Neural cell (in vitro differentiated cells): ENCODE data around the gene ZNF84. TPM values are rescaled to one million over a fixed set of nuclear protein-coding genes. Genes with fewer than 3 reads are reported as not detected.

Experiments
- H2AFZ ChIP-seq: fragments of 200-600, 300-800 bp; sonication (generic), shearing (Covaris generic); 2 replicates; pipeline ENCODE4 v1.6.0; 2014; ENCODE audit warnings: low read depth, mild to moderate bottlenecking, antibody characterized with exemption, low read length, moderate library complexity
- H3F3A ChIP-seq: fragments of 200-600 bp; shearing (Covaris generic); 2 replicates; pipeline ENCODE4 v1.6.1; 2016; ENCODE audit warnings: mild to moderate bottlenecking, moderate library complexity, mixed read lengths, antibody characterized with exemption, low read length; ENCODE audit not compliant: insufficient read depth, poor library complexity, severe bottlenecking
- H3K27ac ChIP-seq: fragments of 200-600, 300-800 bp; sonication (generic), shearing (Covaris generic); 2 replicates; pipeline ENCODE4 v1.5.1; 2014; ENCODE audit warnings: mild to moderate bottlenecking, low read length, moderate library complexity
- H3K27me3 ChIP-seq: fragments of 300-800, 200-600 bp; sonication (generic), shearing (Covaris generic); 2 replicates; pipeline ENCODE4 v1.6.0; 2014; ENCODE audit warnings: mild to moderate bottlenecking, low read depth, low read length, moderate library complexity; ENCODE audit not compliant: insufficient read depth
- H3K36me3 ChIP-seq: fragments of 300-800, 200-600 bp; sonication (generic), shearing (Covaris generic); 2 replicates; pipeline ENCODE4 v1.5.1; 2014; ENCODE audit warnings: mild to moderate bottlenecking, antibody characterized with exemption, low read length, moderate library complexity; ENCODE audit not compliant: insufficient read depth
- H3K4me2 ChIP-seq: fragments of 300-800, 200-600 bp; sonication (generic), shearing (Covaris generic); 2 replicates; pipeline ENCODE4 v1.6.0; 2014; ENCODE audit warnings: mild to moderate bottlenecking, low read length
- H3K4me3 ChIP-seq: fragments of 300-800, 200-600 bp; sonication (generic), shearing (Covaris generic); 2 replicates; pipeline ENCODE4 v1.5.1; 2014; ENCODE audit warnings: mild to moderate bottlenecking, low read length, moderate library complexity
- H3K79me2 ChIP-seq: fragments of 200-600 bp; shearing (Covaris generic); replicated peaks from 2 replicates; pipeline ENCODE4 v1.6.0; 2014; ENCODE audit warnings: mild to moderate bottlenecking, low read length, moderate library complexity; ENCODE audit not compliant: insufficient read depth
- H3K9ac ChIP-seq: fragments of 300-800, 200-600 bp; sonication (generic), shearing (Covaris generic); 2 replicates; pipeline ENCODE4 v1.6.1; 2016; ENCODE audit warnings: mild to moderate bottlenecking, low read length, mixed read lengths
- H3K9me2 ChIP-seq: fragments of 200-600 bp; shearing (Covaris generic); 2 replicates; pipeline ENCODE4 v1.6.1; 2016; ENCODE audit warnings: mild to moderate bottlenecking, low read length, mixed read lengths; ENCODE audit not compliant: insufficient read depth
- H3K9me3 ChIP-seq: fragments of 200-600, 300-800 bp; sonication (generic), shearing (Covaris generic); 2 replicates; pipeline ENCODE4 v1.6.1; 2016; ENCODE audit warnings: mild to moderate bottlenecking, mixed run types, low read length, moderate library complexity, mixed read lengths
- H4K20me1 ChIP-seq: fragments of 200-600 bp; shearing (Covaris generic); 2 replicates; pipeline ENCODE4 v1.6.1; 2016; ENCODE audit warnings: mild to moderate bottlenecking, mixed run types; ENCODE audit not compliant: insufficient read depth
- CTCF ChIP-seq: fragments of 450-650 bp; IDR thresholded peaks from 2 replicates; pipeline ENCODE4 v1.5.1; 2014; ENCODE audit warnings: antibody characterized with exemption, mild to moderate bottlenecking, moderate library complexity; ENCODE audit not compliant: poor library complexity, severe bottlenecking
- EP300 ChIP-seq: fragments of 450-650 bp; conservative IDR thresholded peaks from 2 replicates; pipeline ENCODE4 v1.6.1; 2014; ENCODE audit warnings: antibody characterized with exemption, mild to moderate bottlenecking, moderate library complexity; ENCODE audit not compliant: poor library complexity, severe bottlenecking
- EZH2 ChIP-seq: fragments of 200-600, 300-800 bp; shearing (Covaris generic), sonication (generic); IDR thresholded peaks from 2 replicates; pipeline ENCODE4 v1.6.1; 2014; ENCODE audit warnings: antibody characterized with exemption, low read length, borderline replicate concordance, mild to moderate bottlenecking; ENCODE audit not compliant: insufficient read depth, poor library complexity, severe bottlenecking
- MXI1 ChIP-seq: fragments of 450-650 bp; conservative IDR thresholded peaks from 2 replicates; pipeline ENCODE4 v1.6.1; 2014; ENCODE audit warnings: antibody characterized with exemption, mild to moderate bottlenecking; ENCODE audit not compliant: poor library complexity, severe bottlenecking
- POLR2AphosphoS5 ChIP-seq: IDR thresholded peaks from 2 replicates; pipeline ENCODE4 v1.6.1; 2012
- RAD21 ChIP-seq: fragments of 450-650 bp; conservative IDR thresholded peaks from 2 replicates; pipeline ENCODE4 v1.6.1; 2014; ENCODE audit warnings: antibody characterized with exemption, mild to moderate bottlenecking, moderate library complexity
- SMC3 ChIP-seq: fragments of 450-650 bp; conservative IDR thresholded peaks from 2 replicates; pipeline ENCODE4 v1.6.1; 2014; ENCODE audit warnings: antibody characterized with exemption, mild to moderate bottlenecking, moderate library complexity; ENCODE audit not compliant: poor library complexity
- TAF1 ChIP-seq: IDR thresholded peaks from 2 replicates; pipeline ENCODE4 v1.6.1; 2012; ENCODE audit warnings: low read depth
- polyA plus RNA-seq: library from polyadenylated mRNA; depleted of rRNA; stranded (reverse); fragments of >200 nt; gene quantifications from 2 replicates; pipeline ENCODE4 v1.2.3, GENCODE V29; 2014
- TF ChIP-seq, protein P1 (sequence below): IDR thresholded peaks from 2 replicates; pipeline ENCODE4 v1.6.1; 2012; ENCODE audit warnings: borderline replicate concordance

The ZNF84 gene
- polyA plus RNA-seq, 1 donor from 2014 or later, result 158 TPM

DNA sequence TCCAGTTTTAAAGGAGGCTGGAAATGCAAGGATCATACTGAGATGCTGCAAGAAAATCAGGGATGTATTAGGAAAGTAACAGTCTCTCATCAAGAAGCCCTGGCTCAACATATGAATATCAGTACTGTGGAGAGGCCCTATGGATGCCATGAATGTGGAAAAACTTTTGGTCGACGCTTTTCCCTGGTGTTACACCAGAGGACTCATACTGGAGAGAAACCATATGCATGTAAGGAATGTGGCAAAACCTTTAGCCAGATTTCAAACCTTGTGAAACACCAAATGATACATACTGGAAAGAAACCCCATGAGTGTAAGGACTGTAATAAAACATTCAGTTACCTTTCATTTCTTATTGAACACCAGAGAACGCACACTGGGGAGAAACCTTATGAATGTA, 68.3 kb downstream of the ZNF84 start:
- H3K9me3 ChIP-seq, result peaks cover 74% of the 10 kb centered on the region
- H3K27me3 ChIP-seq, result no peaks in the 10 kb centered on the region
- no peak overlapping the region for H3K9ac ChIP-seq
- H2AFZ ChIP-seq, result no peak overlapping the region
- no peaks in the 10 kb centered on the region for H4K20me1 ChIP-seq
- no peak overlapping the region for H3K4me3 ChIP-seq
- no peaks in the 10 kb centered on the region for H3K9me2 ChIP-seq
- peaks cover 86% of the 10 kb centered on the region for H3K36me3 ChIP-seq
- no peak for TF ChIP-seq SMC3
- no peak for TF ChIP-seq RAD21
- no peak for TF ChIP-seq CTCF
- TF ChIP-seq TAF1, result no peak
- TF ChIP-seq, protein P1, sequence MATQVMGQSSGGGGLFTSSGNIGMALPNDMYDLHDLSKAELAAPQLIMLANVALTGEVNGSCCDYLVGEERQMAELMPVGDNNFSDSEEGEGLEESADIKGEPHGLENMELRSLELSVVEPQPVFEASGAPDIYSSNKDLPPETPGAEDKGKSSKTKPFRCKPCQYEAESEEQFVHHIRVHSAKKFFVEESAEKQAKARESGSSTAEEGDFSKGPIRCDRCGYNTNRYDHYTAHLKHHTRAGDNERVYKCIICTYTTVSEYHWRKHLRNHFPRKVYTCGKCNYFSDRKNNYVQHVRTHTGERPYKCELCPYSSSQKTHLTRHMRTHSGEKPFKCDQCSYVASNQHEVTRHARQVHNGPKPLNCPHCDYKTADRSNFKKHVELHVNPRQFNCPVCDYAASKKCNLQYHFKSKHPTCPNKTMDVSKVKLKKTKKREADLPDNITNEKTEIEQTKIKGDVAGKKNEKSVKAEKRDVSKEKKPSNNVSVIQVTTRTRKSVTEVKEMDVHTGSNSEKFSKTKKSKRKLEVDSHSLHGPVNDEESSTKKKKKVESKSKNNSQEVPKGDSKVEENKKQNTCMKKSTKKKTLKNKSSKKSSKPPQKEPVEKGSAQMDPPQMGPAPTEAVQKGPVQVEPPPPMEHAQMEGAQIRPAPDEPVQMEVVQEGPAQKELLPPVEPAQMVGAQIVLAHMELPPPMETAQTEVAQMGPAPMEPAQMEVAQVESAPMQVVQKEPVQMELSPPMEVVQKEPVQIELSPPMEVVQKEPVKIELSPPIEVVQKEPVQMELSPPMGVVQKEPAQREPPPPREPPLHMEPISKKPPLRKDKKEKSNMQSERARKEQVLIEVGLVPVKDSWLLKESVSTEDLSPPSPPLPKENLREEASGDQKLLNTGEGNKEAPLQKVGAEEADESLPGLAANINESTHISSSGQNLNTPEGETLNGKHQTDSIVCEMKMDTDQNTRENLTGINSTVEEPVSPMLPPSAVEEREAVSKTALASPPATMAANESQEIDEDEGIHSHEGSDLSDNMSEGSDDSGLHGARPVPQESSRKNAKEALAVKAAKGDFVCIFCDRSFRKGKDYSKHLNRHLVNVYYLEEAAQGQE, result no peak
- no peak for TF ChIP-seq EP300
- no peak for TF ChIP-seq MXI1
- no peak for TF ChIP-seq EZH2
- TF ChIP-seq POLR2AphosphoS5, result no peak
- no peak overlapping the region for H3K27ac ChIP-seq
- H3K4me2 ChIP-seq, result no peak overlapping the region
- no peaks in the 10 kb centered on the region for H3F3A ChIP-seq
- peaks cover 7% of the 10 kb centered on the region for H3K79me2 ChIP-seq

- no peaks in the 10 kb centered on the region for H3F3A ChIP-seq
- no peaks in the 10 kb centered on the region for H3K27me3 ChIP-seq
- no peak for TF ChIP-seq EP300
- TF ChIP-seq EZH2, result no peak
- TF ChIP-seq, protein P1, result no peak
- TF ChIP-seq SMC3, result no peak
- no peak for TF ChIP-seq CTCF
- TF ChIP-seq MXI1, result no peak
- no peak for TF ChIP-seq RAD21
- TF ChIP-seq POLR2AphosphoS5, result no peak
- no peak for TF ChIP-seq TAF1
- no peaks in the 10 kb centered on the region for H3K9me2 ChIP-seq
- no peak overlapping the region for H3K9ac ChIP-seq
- no peaks in the 10 kb centered on the region for H4K20me1 ChIP-seq
- H3K27ac ChIP-seq, result no peak overlapping the region
- H3K4me2 ChIP-seq, result no peak overlapping the region
- peaks cover 9% of the 10 kb centered on the region for H3K79me2 ChIP-seq
- peaks cover 81% of the 10 kb centered on the region for H3K36me3 ChIP-seq
- peaks cover 74% of the 10 kb centered on the region for H3K9me3 ChIP-seq
- no peak overlapping the region for H2AFZ ChIP-seq
- H3K4me3 ChIP-seq, result no peak overlapping the region
Observed at GRCh38 chr12:133106253-133106652, 68.9 kb downstream of the ZNF84 start.
